IPS DF 6.9 (cell line): ENCODE results near the gene AHCYL2.

ENCODE experiments used
- DNase-seq: peaks from one replicate; pipeline ENCODE4 v3.0.0-alpha.2; 2013; ENCODE audit warnings: low read depth, low spot score
- H3K27ac ChIP-seq: one replicate; pipeline ENCODE4 v1.5.1; 2013; ENCODE audit warnings: low read length, control low read depth
- H3K27me3 ChIP-seq: 2 replicates; pipeline ENCODE4 v1.6.1; 2013; ENCODE audit warnings: mild to moderate bottlenecking, low read length; ENCODE audit not compliant: control insufficient read depth, insufficient read depth
- H3K36me3 ChIP-seq: 2 replicates; pipeline ENCODE4 v1.6.1; 2013; ENCODE audit warnings: low read length; ENCODE audit not compliant: control insufficient read depth, insufficient read depth
- H3K4me1 ChIP-seq: 2 replicates; pipeline ENCODE4 v1.6.1; 2013; ENCODE audit warnings: low read length; ENCODE audit not compliant: control insufficient read depth, insufficient read depth
- H3K4me3 ChIP-seq: 2 replicates; pipeline ENCODE4 v1.5.1; 2013; ENCODE audit warnings: mild to moderate bottlenecking, low read length
- H3K9me3 ChIP-seq: 2 replicates; pipeline ENCODE4 v1.6.1; 2013; ENCODE audit warnings: low read length, inconsistent platforms; ENCODE audit not compliant: control insufficient read depth, insufficient read depth
- WGBS: extraction: QIAGEN DNeasy Blood & Tissue Kit; methylation state at CpG from one replicate; pipeline ENCODE4 v1.1.7; 2013; ENCODE audit warnings: mixed read lengths, missing lambda C conversion rate; ENCODE audit not compliant: insufficient read length, insufficient coverage; 5-methylcytosine and 5-hydroxymethylcytosine counted together

Gene AHCYL2

GRCh38 chr7:129265328-129265727 is 40.5 kb downstream of the AHCYL2 start:
- H3K4me1 ChIP-seq: no peaks in the 10 kb centered on the region; the same call in 1 of the 2 replicates
- no peak overlapping the region for H3K27ac ChIP-seq
- no CpG with 5 or more reads among the region's 1 CpG for WGBS
- no peaks in the 10 kb centered on the region for H3K36me3 ChIP-seq
- DNase-seq: no peak
- H3K27me3 ChIP-seq: no peaks in the 10 kb centered on the region
- H3K4me3 ChIP-seq: no peak overlapping the region
- H3K9me3 ChIP-seq: no peaks in the 10 kb centered on the region

- Histone ChIP-seq H3K4me1 (peaks cover 1% of the 10 kb centered on the region; the same call in 1 of the 2 replicates), H3K4me3 (no peak overlapping the region), H3K9me3 (no peaks in the 10 kb centered on the region), H3K36me3 (no peaks in the 10 kb centered on the region), H3K27me3 (no peaks in the 10 kb centered on the region), H3K27ac (no peak overlapping the region)
- DNase-seq: no peak
- no CpG with 5 or more reads among the region's 6 CpGs for WGBS
Observed at GRCh38 chr7:129266181-129266580, 41.4 kb downstream of the AHCYL2 start.

GRCh38 chr7:129270077-129270476 is 45.2 kb downstream of the AHCYL2 start:
- no peak for DNase-seq
- WGBS: no CpG with 5 or more reads among the region's 3 CpGs

GRCh38 chr7:129271500-129272355 is 46.9 kb downstream of the AHCYL2 start:
- Histone ChIP-seq H3K4me1 (peaks cover 1% of the 10 kb centered on the region; the same call in 1 of the 2 replicates), H3K4me3 (no peak overlapping the region), H3K36me3 (no peaks in the 10 kb centered on the region), H3K9me3 (no peaks in the 10 kb centered on the region), H3K27ac (no peak overlapping the region), H3K27me3 (no peaks in the 10 kb centered on the region)
- WGBS: no CpG with 5 or more reads among the region's 5 CpGs
- peak; percentile 50 for DNase-seq

More at GRCh38 chr7:129270077-129270476, 45.2 kb downstream of the AHCYL2 start:
- Histone ChIP-seq H3K4me1 (peaks cover 1% of the 10 kb centered on the region; the same call in 1 of the 2 replicates), H3K27ac (no peak overlapping the region), H3K36me3 (no peaks in the 10 kb centered on the region), H3K9me3 (no peaks in the 10 kb centered on the region), H3K4me3 (no peak overlapping the region), H3K27me3 (no peaks in the 10 kb centered on the region)

GRCh38 chr7:129273936-129274335 is 49.1 kb downstream of the AHCYL2 start:
- no peak for DNase-seq
- H3K27me3 ChIP-seq: no peaks in the 10 kb centered on the region
- peaks cover 1% of the 10 kb centered on the region; the same call in 1 of the 2 replicates for H3K4me1 ChIP-seq
- no peaks in the 10 kb centered on the region for H3K36me3 ChIP-seq
- no peak overlapping the region for H3K4me3 ChIP-seq
- no peak overlapping the region for H3K27ac ChIP-seq
- H3K9me3 ChIP-seq: no peaks in the 10 kb centered on the region

GRCh38 chr7:129277629-129278028 is 52.8 kb downstream of the AHCYL2 start:
- Histone ChIP-seq H3K9me3 (no peaks in the 10 kb centered on the region), H3K4me1 (no peaks in the 10 kb centered on the region), H3K4me3 (no peak overlapping the region), H3K27me3 (no peaks in the 10 kb centered on the region), H3K27ac (no peak overlapping the region), H3K36me3 (no peaks in the 10 kb centered on the region)
- WGBS: 100% methylated on average over 2 of the region's 7 CpGs
- no peak for DNase-seq

GRCh38 chr7:129278688-129279087 is 53.9 kb downstream of the AHCYL2 start:
- WGBS: no CpG with 5 or more reads among the region's 2 CpGs
- Histone ChIP-seq H3K4me1 (no peaks in the 10 kb centered on the region), H3K27ac (no peak overlapping the region), H3K9me3 (no peaks in the 10 kb centered on the region), H3K36me3 (no peaks in the 10 kb centered on the region), H3K27me3 (no peaks in the 10 kb centered on the region), H3K4me3 (no peak overlapping the region)
- DNase-seq: no peak

- no peaks in the 10 kb centered on the region for H3K36me3 ChIP-seq
- H3K4me1 ChIP-seq: no peaks in the 10 kb centered on the region
- H3K4me3 ChIP-seq: no peak overlapping the region
- WGBS: no CpG with 5 or more reads among the region's 3 CpGs
- DNase-seq: no peak
- H3K9me3 ChIP-seq: no peaks in the 10 kb centered on the region
- no peaks in the 10 kb centered on the region for H3K27me3 ChIP-seq
- H3K27ac ChIP-seq: no peak overlapping the region
Observed at GRCh38 chr7:129279757-129280156, 54.9 kb downstream of the AHCYL2 start.

GRCh38 chr7:129281163-129281562 is 56.3 kb downstream of the AHCYL2 start:
- Histone ChIP-seq H3K36me3 (no peaks in the 10 kb centered on the region), H3K27me3 (no peaks in the 10 kb centered on the region), H3K4me1 (no peaks in the 10 kb centered on the region), H3K4me3 (no peak overlapping the region), H3K9me3 (no peaks in the 10 kb centered on the region), H3K27ac (no peak overlapping the region)
- no peak for DNase-seq
- no CpG with 5 or more reads among the region's 1 CpG for WGBS

- no CpG with 5 or more reads among the region's 5 CpGs for WGBS
- no peak for DNase-seq
- Histone ChIP-seq H3K36me3 (no peaks in the 10 kb centered on the region), H3K4me3 (no peak overlapping the region), H3K27ac (no peak overlapping the region), H3K9me3 (no peaks in the 10 kb centered on the region), H3K27me3 (no peaks in the 10 kb centered on the region), H3K4me1 (no peaks in the 10 kb centered on the region)
Observed at GRCh38 chr7:129282865-129283264, 58.0 kb downstream of the AHCYL2 start.

- no peaks in the 10 kb centered on the region for H3K36me3 ChIP-seq
- WGBS: 100% methylated on average over 2 of the region's 4 CpGs
- DNase-seq: no peak
- H3K4me1 ChIP-seq: no peaks in the 10 kb centered on the region
- no peak overlapping the region for H3K27ac ChIP-seq
- H3K4me3 ChIP-seq: no peak overlapping the region
- H3K27me3 ChIP-seq: no peaks in the 10 kb centered on the region
- no peaks in the 10 kb centered on the region for H3K9me3 ChIP-seq
Observed at GRCh38 chr7:129283936-129284335, 59.1 kb downstream of the AHCYL2 start.
